Keratinocyte (primary cell): ENCODE measurements around the gene PGLYRP1.

Source experiments
- CTCF ChIP-seq, 3 experiments: IDR thresholded peaks in 1 of 3; conservative IDR thresholded peaks in 1 of 3; optimal IDR thresholded peaks in 1 of 3; 2 replicates in 2 of 3; 3 replicates in 1 of 3; pipeline versions ENCODE3 to v1.5.1; 2011; ENCODE audit warnings: low read length in 3 of 3, mild to moderate bottlenecking in 3 of 3, moderate library complexity in 2 of 3, control low read depth in 1 of 3, inconsistent platforms in 1 of 3; ENCODE audit not compliant: insufficient read depth in 2 of 3; ENCODE audit errors: extremely low read depth in 1 of 3
- EZH2 ChIP-seq: IDR thresholded peaks from one replicate; pipeline ENCODE4 v1.6.1; 2012; ENCODE audit warnings: inconsistent platforms, mild to moderate bottlenecking, low read length, moderate library complexity

GRCh38 chr19:45972947-45973540 lies 49.8 kb downstream of the PGLYRP1 start:
- no peak for TF ChIP-seq CTCF (optimal IDR thresholded peaks at IDR 0.05 in 1 of 3, IDR thresholded peaks at IDR 0.05 in 1 of 3, conservative IDR thresholded peaks at IDR 0.05 in 1 of 3; ENCODE audit: extremely low read depth in 1 of 3, insufficient read depth in 2 of 3, low read length in 3 of 3)
- no peak for TF ChIP-seq EZH2
